CD4-positive, alpha-beta T cell treated with Interleukin-17A for 1 hour (primary cell): ENCODE data around the gene AOPEP.

Source experiments
- DNase-seq: peaks from one replicate; pipeline ENCODE4 v3.0.0-alpha.2; 2020

The AOPEP gene

GRCh38 chr9:95105519-95106287 is 379.2 kb downstream of the AOPEP start:
- no peak for DNase-seq

- DNase-seq = no peak
Observed at GRCh38 chr9:95107001-95107749, 380.7 kb downstream of the AOPEP start.

GRCh38 chr9:95107976-95108375 is 381.5 kb downstream of the AOPEP start:
- DNase-seq = no peak

DNA sequence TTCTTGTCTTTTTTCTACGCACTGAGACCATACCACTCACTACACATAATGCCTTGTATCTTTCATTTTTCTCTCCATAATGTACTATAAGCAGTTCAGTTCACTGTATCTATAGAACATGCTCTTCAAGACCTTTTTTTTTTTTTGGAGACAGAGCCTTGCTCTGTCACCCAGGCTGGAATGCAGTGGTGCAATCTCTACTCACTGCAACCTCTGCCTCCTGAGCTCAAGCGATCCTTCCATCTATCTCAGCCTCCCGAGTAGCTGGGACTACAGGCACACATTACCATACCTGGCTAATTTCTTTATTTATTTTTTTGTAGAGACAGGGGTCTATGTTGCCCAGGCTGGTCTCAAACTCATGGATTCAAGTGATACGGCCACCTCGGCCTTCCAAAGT is 382.3 kb downstream of the AOPEP start:
- no peak for DNase-seq

DNA sequence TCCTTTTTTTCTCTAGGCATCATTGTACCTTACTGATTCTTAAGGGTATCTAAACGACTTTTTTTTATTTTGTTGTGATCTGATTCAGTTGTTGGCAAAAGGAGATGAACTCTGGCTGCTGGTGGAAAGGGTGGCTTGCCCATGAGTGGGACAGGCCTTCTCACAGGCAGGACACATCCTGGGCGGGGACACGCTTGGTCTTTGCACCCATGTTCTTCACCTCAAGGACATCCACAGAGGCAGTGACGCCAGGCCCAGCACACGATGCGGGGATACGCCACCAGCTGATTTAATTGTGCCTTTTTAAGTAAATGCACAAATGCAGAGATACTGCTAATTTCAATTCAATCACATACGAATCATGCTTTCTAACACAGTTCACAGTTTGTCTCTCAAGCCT is 383.0 kb downstream of the AOPEP start:
- DNase-seq = no peak

DNA sequence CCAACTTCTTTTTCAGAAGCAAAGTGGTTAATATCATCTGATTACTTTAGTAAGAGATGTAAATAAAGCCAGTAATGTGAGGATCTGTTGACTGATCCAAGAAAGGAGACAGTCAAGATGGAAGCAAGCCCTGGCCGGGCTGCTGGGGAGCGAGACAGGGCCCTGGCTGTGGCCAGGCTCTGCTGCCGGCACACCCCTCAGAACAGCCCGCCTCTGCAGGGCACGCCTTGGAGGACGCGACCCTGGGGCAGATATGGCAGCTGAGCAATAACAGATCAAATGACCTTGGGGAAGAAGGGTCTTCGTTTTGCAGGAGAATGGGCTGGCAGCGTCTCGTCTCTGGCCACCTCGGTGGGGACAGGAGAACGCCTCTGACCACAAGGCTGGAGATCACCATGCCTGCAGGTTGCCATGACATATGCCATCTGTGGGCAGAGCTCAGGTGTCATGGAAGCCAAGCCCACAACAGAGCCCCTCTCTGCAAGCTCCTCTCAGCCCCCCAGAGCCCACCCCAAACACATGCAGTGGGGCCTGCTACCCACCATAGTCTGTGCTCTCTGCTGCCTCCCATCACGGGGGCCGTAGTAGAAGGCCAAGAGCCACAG is 384.5 kb downstream of the AOPEP start:
- no peak for DNase-seq

DNA sequence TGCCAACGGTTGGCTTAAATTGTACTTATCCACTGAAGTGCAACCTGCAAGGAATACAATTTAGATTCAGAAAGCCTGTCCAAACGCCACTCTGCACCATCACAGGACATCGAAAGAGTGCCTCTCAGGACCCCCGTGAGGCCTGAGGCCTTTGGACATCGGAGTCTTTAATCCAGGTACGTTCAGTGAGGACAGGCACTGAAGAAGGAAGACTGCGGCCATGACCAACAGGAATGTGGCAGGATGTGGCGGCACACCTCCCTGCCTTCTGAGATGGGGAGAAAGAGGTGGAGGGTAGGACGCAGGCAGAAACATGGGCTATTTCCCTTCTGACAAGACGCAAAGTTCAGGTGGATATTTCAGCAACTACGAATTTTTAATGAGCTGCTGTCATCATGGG is 385.2 kb downstream of the AOPEP start:
- no peak for DNase-seq

GRCh38 chr9:95112436-95113280 is 386.2 kb downstream of the AOPEP start:
- DNase-seq = no peak

DNA sequence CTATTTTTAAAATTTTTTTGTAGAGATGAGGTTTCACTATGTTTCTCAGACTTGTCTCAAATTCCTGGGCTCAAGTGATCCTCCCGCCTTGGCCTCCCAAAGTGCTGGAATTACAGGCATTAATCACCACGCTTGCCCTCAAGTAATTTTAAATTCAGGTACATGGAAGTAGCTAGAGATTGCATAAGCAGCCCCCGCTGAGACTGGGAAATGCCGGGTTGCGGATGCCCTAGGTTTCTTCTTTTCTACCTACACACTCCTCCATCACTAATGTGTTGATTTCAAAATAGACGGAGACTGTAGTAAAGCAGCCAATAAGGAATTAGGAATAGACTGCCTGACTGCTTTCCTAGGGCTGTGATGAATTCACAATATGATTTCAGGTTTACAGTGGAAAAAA is 388.6 kb downstream of the AOPEP start:
- DNase-seq = no peak

DNA sequence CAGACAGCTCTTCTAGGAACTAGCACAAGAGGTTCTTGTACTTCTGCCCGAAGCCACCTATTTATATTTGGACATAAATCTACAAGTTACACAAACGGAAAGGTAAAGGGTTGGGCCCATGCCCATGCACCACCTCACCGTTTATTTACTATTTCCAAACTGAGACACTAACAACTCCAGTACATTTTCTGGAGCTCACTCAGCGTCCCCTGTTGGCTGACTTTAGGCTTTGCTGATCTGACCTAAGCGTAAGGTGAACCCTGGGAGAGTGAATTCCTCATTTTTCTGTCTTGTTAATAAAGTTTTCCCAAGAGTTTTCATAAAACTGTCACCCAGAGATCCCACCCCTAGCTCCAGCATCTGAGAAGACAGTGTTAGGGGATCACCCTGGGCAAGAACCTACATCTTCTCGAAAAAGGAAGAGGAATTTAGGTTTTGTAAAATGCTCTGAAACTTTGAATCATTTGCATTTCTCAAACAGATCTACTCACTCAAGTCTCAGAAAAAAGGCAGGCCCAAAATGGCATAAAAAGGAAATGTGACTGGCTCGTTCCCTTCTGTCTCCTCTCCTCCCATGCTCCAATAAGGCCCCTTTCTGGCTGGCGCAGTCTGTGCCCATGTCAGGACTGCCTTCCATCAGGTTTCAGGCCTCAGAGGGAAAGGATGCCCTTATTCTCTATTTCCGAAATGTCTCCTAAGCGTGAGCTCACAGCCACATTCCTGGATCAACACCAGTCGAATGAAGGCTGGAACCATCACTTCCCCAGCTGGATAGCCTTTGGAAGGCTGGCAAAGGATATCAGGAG is 389.7 kb downstream of the AOPEP start:
- DNase-seq = no peak

GRCh38 chr9:95116808-95117204 is 390.3 kb downstream of the AOPEP start:
- DNase-seq = no peak

- no peak for DNase-seq
Observed at GRCh38 chr9:95118596-95118995, 392.1 kb downstream of the AOPEP start.

- DNase-seq = no peak
Observed at GRCh38 chr9:95120781-95121370, 394.4 kb downstream of the AOPEP start.

DNA sequence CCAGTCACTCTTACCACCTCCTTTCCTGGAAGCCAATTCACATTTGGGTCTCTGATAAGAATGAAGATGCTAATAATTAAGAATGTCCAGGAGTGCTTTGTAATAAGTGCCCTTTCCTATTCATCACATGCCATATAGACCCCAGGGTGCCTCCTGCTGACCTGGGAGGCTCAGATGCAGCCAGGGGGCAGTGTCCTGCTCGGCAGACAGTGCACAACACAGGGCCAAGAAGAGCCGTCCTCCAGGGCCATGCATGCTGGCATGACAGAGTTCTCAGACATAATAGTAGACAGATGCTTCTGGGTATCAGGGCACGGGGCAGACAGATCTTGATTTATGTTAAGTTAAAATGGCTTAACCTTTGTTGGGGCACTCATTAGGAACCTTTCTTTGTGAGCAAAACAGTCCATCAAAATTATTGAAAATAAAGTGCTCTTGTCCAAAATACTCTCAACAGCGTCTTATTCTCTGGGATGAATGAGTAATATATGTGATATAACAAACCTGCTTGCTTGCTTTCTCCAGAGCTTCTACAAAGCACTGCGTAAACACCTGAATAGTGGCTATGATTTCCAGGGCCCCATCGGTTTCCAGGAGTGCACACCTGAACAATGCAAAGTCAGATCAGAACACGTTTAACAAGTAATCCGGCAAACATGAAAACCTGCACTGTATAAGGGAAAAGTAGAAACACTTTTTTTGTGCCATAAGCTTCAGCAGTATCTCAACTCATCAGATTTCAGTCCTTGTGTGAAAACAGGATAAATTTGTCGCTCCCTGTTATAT is 398.3 kb downstream of the AOPEP start:
- DNase-seq = no peak

- DNase-seq = no peak
Observed at GRCh38 chr9:95125652-95126051, 399.2 kb downstream of the AOPEP start.

DNA sequence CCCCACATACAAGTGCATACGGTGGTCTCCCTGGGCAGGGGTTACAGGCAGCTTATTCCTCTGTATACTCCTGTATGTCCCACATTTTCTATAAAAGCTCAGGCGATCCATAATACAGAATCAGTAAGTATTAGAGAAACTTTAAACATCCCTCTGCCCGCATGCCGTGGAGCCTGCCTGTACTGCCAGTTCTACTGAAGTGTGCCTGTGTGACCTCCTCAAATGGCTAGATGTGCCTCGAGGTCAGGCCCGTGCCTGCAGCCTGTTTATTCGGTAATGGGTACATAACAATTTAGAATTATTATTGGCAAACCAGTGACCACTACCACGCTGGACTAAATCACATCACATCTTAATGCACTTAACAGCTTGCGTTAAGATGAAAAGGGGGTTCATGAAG is 400.2 kb downstream of the AOPEP start:
- no peak for DNase-seq

DNA sequence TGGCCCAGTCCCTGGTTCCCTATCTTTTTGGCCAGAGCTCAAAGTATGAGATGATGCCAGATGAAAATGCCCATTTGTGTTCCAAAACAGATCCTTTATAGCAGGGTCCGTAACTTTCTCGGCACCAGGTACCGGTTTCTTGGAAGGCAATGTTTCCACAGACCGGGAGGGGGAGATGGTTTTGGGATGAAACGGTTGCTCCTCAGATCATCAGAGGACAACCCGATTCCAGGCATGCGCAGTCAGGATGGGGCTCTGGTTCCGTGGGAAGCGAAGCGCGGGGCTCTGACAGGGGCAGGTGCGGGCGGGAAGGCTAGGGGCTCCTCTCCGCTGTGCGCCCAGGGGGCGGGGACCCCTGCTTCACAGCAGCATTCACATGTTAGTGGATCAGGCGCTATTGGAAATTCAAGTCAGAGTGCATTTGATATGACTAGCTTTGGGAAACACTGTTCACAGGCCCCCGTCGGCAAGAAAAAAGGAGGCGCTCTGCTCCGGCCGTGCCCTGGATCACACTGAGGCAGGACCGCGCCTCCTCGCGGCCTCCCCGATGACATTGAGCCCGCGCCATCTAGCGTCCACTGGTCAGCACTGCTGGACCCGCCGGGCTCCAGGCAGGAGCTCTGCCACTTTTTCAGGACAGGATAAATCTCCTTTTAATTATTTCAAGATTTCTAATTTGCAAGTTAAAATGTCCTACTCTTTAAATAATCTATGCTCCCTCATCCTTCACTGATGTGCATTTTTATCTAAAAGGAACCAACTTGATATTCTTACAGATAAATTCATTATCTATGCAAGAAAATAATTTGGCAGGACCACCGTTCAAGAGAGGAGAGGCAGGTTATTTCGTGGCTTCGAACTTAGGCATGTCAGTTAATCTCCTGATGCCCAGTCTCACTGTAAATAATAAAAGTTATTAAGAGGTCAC is 401.0 kb downstream of the AOPEP start:
- DNase-seq = peak; percentile 64

GRCh38 chr9:95128177-95128524 is 401.7 kb downstream of the AOPEP start:
- DNase-seq = no peak

- no peak for DNase-seq
Observed at GRCh38 chr9:95129476-95130291, 403.2 kb downstream of the AOPEP start.
